SK-N-SH (cell line): ENCODE measurements around the gene GRK5. TPM values are rescaled to one million over a fixed set of nuclear protein-coding genes. Genes with fewer than 3 reads are reported as not detected.

Experiments
- CTCF ChIA-PET: fragments of 300-600, 350-600 bp; formaldehyde crosslinking; extraction: SDS; loops from one replicate; lab custom pipeline; 2021; lab: Yijun Ruan, JAX
- POLR2A ChIA-PET: fragments of 350-600 bp; sonication (Branson Sonifier 250); formaldehyde crosslinking; extraction: SDS; loops from one replicate; lab custom pipeline; 2020; ENCODE audit warnings: antibody characterized with exemption, inconsistent platforms; lab: Yijun Ruan, JAX
- DNase-seq: peaks from one replicate; pipeline ENCODE4 v3.0.0; 2012
- H2AFZ ChIP-seq: fragments of 200-600 bp; sonication (generic); 2 replicates; pipeline ENCODE4 v1.8.1; 2016; ENCODE audit warnings: antibody characterized with exemption, mild to moderate bottlenecking, low read depth
- H3F3A ChIP-seq: fragments of 200-600 bp; sonication (generic); replicated peaks from 2 replicates; pipeline ENCODE3; 2016; ENCODE audit warnings: antibody characterized with exemption, mild to moderate bottlenecking; ENCODE audit not compliant: insufficient read depth
- H3K27ac ChIP-seq, 2 experiments: fragments of 200-500 bp in 1 of 2; fragments of 200-600 bp in 1 of 2; sonication (Bioruptor generic) in 1 of 2; sonication (generic), shearing (Covaris generic) in 1 of 2; 2 replicates each; pipeline versions ENCODE4 v1.5.1 to v1.6.1; 2014 to 2016; ENCODE audit warnings: low read depth in 2 of 2, inconsistent platforms in 1 of 2, low read length in 1 of 2, mild to moderate bottlenecking in 1 of 2, mixed read lengths in 1 of 2
- H3K27me3 ChIP-seq: fragments of 200-600 bp; sonication (generic), shearing (Covaris generic); 2 replicates; pipeline ENCODE4 v1.6.1; 2016; ENCODE audit warnings: mixed run types; ENCODE audit not compliant: insufficient read depth
- H3K36me3 ChIP-seq, 2 experiments: fragments of 200-500 bp in 1 of 2; fragments of 200-600 bp in 1 of 2; sonication (Bioruptor generic) in 1 of 2; sonication (generic) in 1 of 2; replicated peaks in 1 of 2; 2 replicates each; pipeline versions ENCODE3 to v1.5.1; 2014 to 2016; ENCODE audit warnings: low read length in 1 of 2, mild to moderate bottlenecking in 1 of 2; ENCODE audit not compliant: insufficient read depth in 2 of 2, control insufficient read depth in 1 of 2
- H3K4me1 ChIP-seq, 2 experiments: fragments of 200-500 bp in 1 of 2; fragments of 200-600 bp in 1 of 2; sonication (Bioruptor generic) in 1 of 2; sonication (generic), shearing (Covaris generic) in 1 of 2; 2 replicates each; pipeline versions ENCODE4 v1.5.1 to v1.6.1; 2014 to 2016; ENCODE audit warnings: low read depth in 1 of 2, low read length in 1 of 2, mixed run types in 1 of 2; ENCODE audit not compliant: insufficient read depth in 2 of 2, control insufficient read depth in 1 of 2
- H3K4me2 ChIP-seq: fragments of 200-600 bp; sonication (generic), shearing (Covaris generic); 2 replicates; pipeline ENCODE4 v1.6.1; 2017; ENCODE audit warnings: mixed run types
- H3K4me3 ChIP-seq, 2 experiments: fragments of 200-500 bp in 1 of 2; fragments of 200-600 bp in 1 of 2; sonication (Bioruptor generic) in 1 of 2; sonication (generic), shearing (Covaris generic) in 1 of 2; 2 replicates each; pipeline versions ENCODE4 v1.5.1 to v1.8.1; 2014 to 2016; ENCODE audit warnings: low read depth in 2 of 2, inconsistent platforms in 1 of 2, low read length in 1 of 2, mild to moderate bottlenecking in 1 of 2, mixed read lengths in 1 of 2, moderate library complexity in 1 of 2
- H3K79me2 ChIP-seq: fragments of 200-600 bp; sonication (generic); 2 replicates; pipeline ENCODE4 v1.8.1; 2017; ENCODE audit warnings: mild to moderate bottlenecking; ENCODE audit not compliant: insufficient read depth
- H3K9ac ChIP-seq: fragments of 200-600 bp; sonication (generic); 2 replicates; pipeline ENCODE4 v1.6.1; 2017; ENCODE audit warnings: mixed run types
- H3K9me2 ChIP-seq: fragments of 200-600 bp; sonication (generic); 2 replicates; pipeline ENCODE4 v1.6.1; 2017; ENCODE audit warnings: mixed run types
- H3K9me3 ChIP-seq: fragments of 200-600 bp; sonication (generic); 2 replicates; pipeline ENCODE4 v1.6.1; 2017; ENCODE audit warnings: mixed run types, mild to moderate bottlenecking, moderate library complexity
- H4K20me1 ChIP-seq: fragments of 200-600 bp; sonication (generic); 2 replicates; pipeline ENCODE4 v1.6.1; 2017; ENCODE audit warnings: mild to moderate bottlenecking, mixed run types; ENCODE audit not compliant: insufficient read depth
- CHD2 ChIP-seq: fragments of 150-350 bp; IDR thresholded peaks from 2 replicates; pipeline ENCODE4 v1.6.1; 2018; ENCODE audit warnings: low read length; ENCODE audit not compliant: partially characterized antibody
- ELF1 ChIP-seq: IDR thresholded peaks from 2 replicates; pipeline ENCODE4 v1.4.0; 2012
- FOSL2 ChIP-seq: IDR thresholded peaks from 2 replicates; pipeline ENCODE4 v1.4.0; 2012; ENCODE audit warnings: low read depth, mild to moderate bottlenecking, moderate library complexity, borderline replicate concordance
- FOXM1 ChIP-seq: IDR thresholded peaks from 2 replicates; pipeline ENCODE4 v1.4.0; 2012; ENCODE audit warnings: low read depth, mild to moderate bottlenecking
- GABPA ChIP-seq: IDR thresholded peaks from 2 replicates; pipeline ENCODE4 v1.4.0; 2012; ENCODE audit warnings: low read depth, mild to moderate bottlenecking
- GATA2 ChIP-seq: sonication (generic); formaldehyde crosslinking; IDR thresholded peaks from 2 replicates; pipeline ENCODE4 v1.5.0; 2020; ENCODE audit warnings: mild to moderate bottlenecking, missing genetic modification reagents
- JUND ChIP-seq: IDR thresholded peaks from 2 replicates; pipeline ENCODE4 v1.4.0; 2012
- MXI1 ChIP-seq: IDR thresholded peaks from 2 replicates; pipeline ENCODE4 v1.6.1; 2012; ENCODE audit warnings: mild to moderate bottlenecking, low read depth, low read length, improper control_type of control experiment
- NFIC ChIP-seq: IDR thresholded peaks from 2 replicates; pipeline ENCODE4 v1.4.0; 2012; ENCODE audit warnings: borderline replicate concordance
- NRF1 ChIP-seq: IDR thresholded peaks from 2 replicates; pipeline ENCODE4 v1.6.1; 2012; ENCODE audit warnings: low read depth, mild to moderate bottlenecking, low read length
- POLR2AphosphoS5 ChIP-seq: IDR thresholded peaks from 2 replicates; pipeline ENCODE4 v1.6.1; 2012; ENCODE audit warnings: low read depth, low read length
- RAD21 ChIP-seq: IDR thresholded peaks from 2 replicates; pipeline ENCODE4 v1.6.1; 2012; ENCODE audit warnings: mild to moderate bottlenecking, low read length
- RFX5 ChIP-seq: IDR thresholded peaks from 2 replicates; pipeline ENCODE4 v1.6.1; 2012; ENCODE audit warnings: mild to moderate bottlenecking, improper control_type of control experiment, low read length
- RXRA ChIP-seq: IDR thresholded peaks from 2 replicates; pipeline ENCODE4 v1.4.0; 2012; ENCODE audit warnings: low read depth, mild to moderate bottlenecking, borderline replicate concordance
- SMC3 ChIP-seq: IDR thresholded peaks from 2 replicates; pipeline ENCODE4 v1.6.1; 2012; ENCODE audit warnings: low read depth, low read length, improper control_type of control experiment
- WGBS: methylation state at CpG from one replicate; pipeline ENCODE4 v1.1.6; 2017; ENCODE audit warnings: low lambda C conversion rate; 5-methylcytosine and 5-hydroxymethylcytosine counted together
- polyA plus RNA-seq, 3 experiments: library from polyadenylated mRNA; depleted of rRNA; stranded (reverse); fragments of >200 nt; gene quantifications; 2 replicates each; pipeline ENCODE4 v1.2.3, GENCODE V29; 2012
- TF ChIP-seq, protein P1 (sequence below): IDR thresholded peaks from 2 replicates; pipeline ENCODE4 v1.4.0; 2012; ENCODE audit warnings: low read depth, borderline replicate concordance
- TF ChIP-seq, protein P2 (sequence below): fragments of 150-350 bp; IDR thresholded peaks from 2 replicates; pipeline ENCODE4 v1.6.1; 2017; ENCODE audit warnings: antibody characterized with exemption, low read length, low read depth, borderline replicate concordance
- TF ChIP-seq, protein P3 (sequence below): IDR thresholded peaks from 2 replicates; pipeline ENCODE4 v1.4.0; 2012; ENCODE audit warnings: low read depth, borderline replicate concordance

The GRK5 gene
- polyA plus RNA-seq, 1 of the 3 experiments (the other 2 are of a cell fraction): 12.1 TPM

DNA sequence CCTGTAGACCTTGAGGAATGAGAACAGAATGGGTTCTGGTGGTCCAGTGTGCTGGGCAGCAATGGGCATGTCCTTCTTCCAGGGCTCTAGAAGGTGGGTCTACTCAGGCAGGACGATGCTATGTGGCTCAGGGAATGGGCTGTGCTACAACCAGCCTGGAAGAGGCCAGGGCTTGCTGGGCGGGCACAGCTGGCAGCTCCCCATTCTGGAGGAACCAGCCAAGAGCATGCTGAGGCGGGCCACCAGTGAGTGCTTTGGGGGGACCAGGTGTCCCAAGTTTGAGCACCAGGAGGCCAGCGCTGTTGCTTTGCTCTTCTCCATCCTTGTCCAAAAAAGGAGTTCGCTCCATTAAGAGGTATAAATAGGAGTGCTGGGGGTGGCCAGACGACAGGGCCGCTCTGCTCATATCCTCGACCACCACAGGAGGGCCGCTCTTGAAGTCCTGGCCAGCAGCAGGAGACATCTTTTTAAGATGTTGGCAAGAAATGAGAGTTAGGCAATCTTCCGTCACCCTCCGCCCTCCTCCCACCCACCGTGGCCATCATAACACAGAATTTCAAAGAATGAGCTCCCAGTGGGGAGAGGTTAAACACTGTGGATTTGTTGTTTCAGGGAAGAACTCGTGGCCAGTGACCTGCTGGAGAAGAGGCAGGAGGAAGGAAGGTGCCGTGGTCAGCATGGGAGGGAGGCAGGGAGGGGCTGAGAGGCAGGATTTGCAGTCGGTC, 141.3 kb downstream of the GRK5 start:
- H3K79me2 ChIP-seq: no peaks in the 10 kb centered on the region
- H3K4me3 ChIP-seq: no peak overlapping the region
- H2AFZ ChIP-seq: no peak overlapping the region
- ChIA-PET POLR2A (no interaction called here), CTCF (interaction anchor here (0.8 to 2.2 kb wide), 5 partner anchors 16 to 142 kb away, joined by 3 to 7 read pairs (median 4); partner anchors contain the start of gene GRK5)
- H4K20me1 ChIP-seq: no peaks in the 10 kb centered on the region
- H3F3A ChIP-seq: no peaks in the 10 kb centered on the region
- TF ChIP-seq POLR2AphosphoS5 (no peak), RFX5 (no peak), RXRA (no peak), GABPA (no peak), ELF1 (no peak), GATA2 (CRISPR knock-in tag) (no peak), RAD21 (no peak), CHD2 (no peak), NRF1 (no peak), FOSL2 (no peak), JUND (no peak), MXI1 (no peak), FOXM1 (no peak), SMC3 (no peak), NFIC (no peak)
- TF ChIP-seq, protein P1, sequence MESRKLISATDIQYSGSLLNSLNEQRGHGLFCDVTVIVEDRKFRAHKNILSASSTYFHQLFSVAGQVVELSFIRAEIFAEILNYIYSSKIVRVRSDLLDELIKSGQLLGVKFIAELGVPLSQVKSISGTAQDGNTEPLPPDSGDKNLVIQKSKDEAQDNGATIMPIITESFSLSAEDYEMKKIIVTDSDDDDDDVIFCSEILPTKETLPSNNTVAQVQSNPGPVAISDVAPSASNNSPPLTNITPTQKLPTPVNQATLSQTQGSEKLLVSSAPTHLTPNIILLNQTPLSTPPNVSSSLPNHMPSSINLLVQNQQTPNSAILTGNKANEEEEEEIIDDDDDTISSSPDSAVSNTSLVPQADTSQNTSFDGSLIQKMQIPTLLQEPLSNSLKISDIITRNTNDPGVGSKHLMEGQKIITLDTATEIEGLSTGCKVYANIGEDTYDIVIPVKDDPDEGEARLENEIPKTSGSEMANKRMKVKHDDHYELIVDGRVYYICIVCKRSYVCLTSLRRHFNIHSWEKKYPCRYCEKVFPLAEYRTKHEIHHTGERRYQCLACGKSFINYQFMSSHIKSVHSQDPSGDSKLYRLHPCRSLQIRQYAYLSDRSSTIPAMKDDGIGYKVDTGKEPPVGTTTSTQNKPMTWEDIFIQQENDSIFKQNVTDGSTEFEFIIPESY: no peak
- TF ChIP-seq, protein P2, sequence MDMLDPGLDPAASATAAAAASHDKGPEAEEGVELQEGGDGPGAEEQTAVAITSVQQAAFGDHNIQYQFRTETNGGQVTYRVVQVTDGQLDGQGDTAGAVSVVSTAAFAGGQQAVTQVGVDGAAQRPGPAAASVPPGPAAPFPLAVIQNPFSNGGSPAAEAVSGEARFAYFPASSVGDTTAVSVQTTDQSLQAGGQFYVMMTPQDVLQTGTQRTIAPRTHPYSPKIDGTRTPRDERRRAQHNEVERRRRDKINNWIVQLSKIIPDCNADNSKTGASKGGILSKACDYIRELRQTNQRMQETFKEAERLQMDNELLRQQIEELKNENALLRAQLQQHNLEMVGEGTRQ: no peak
- TF ChIP-seq, protein P3, sequence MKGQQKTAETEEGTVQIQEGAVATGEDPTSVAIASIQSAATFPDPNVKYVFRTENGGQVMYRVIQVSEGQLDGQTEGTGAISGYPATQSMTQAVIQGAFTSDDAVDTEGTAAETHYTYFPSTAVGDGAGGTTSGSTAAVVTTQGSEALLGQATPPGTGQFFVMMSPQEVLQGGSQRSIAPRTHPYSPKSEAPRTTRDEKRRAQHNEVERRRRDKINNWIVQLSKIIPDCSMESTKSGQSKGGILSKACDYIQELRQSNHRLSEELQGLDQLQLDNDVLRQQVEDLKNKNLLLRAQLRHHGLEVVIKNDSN: no peak
- H3K4me2 ChIP-seq: no peak overlapping the region
- peaks cover 0 to 25% of the 10 kb centered on the region in 2 experiments; a peak in 2 of 4 replicates for H3K4me1 ChIP-seq
- H3K9me2 ChIP-seq: no peaks in the 10 kb centered on the region
- no peaks in the 10 kb centered on the region for H3K27me3 ChIP-seq
- WGBS: 86% methylated on average over 13 of the region's 15 CpGs
- H3K27ac ChIP-seq: no peak overlapping the region
- no peaks in the 10 kb centered on the region for H3K36me3 ChIP-seq
- no peaks in the 10 kb centered on the region for H3K9me3 ChIP-seq
- no peak overlapping the region for H3K9ac ChIP-seq
- DNase-seq: no peak
